ENCODE measurements around the gene MS4A6A.

- TF ChIP-seq FOXM1 (IDR thresholded peaks at IDR 0.05; ENCODE audit: borderline replicate concordance) (no peak), FOXA1 (IDR thresholded peaks at IDR 0.05) (no peak), FOXK2 (IDR thresholded peaks at IDR 0.05) (no peak), TARDBP (IDR thresholded peaks at IDR 0.05) (no peak), SP1 (IDR thresholded peaks at IDR 0.05) (no peak), PKNOX1 (IDR thresholded peaks at IDR 0.05) (no peak)
Observed at GRCh38 chr11:60182541-60183330, at the start of gene MS4A6A.

All from HEK293T (cell line).